RCC 7860 (cell line): ENCODE data around the gene ARHGEF3.
A peak's percentile ranks its signal among the peaks of the same experiment; 100 is the strongest.

Experiments
- DNase-seq: peaks from one replicate; pipeline ENCODE4 v3.0.0-alpha.2; 2015; ENCODE audit warnings: low spot score
- FAIRE-seq: peaks from 2 replicates; lab custom pipeline; 2012; peaks lifted over from hg19 to GRCh38; lab: Jason Lieb, UNC

The ARHGEF3 gene

GRCh38 chr3:56801662-56802377 is at the start of gene ARHGEF3:
Gene ARHGEF3 (minus strand): TSS chr3:56801949. CDS start chr3:56801798, 151 bp downstream.
- DNase-seq (peak; percentile 26), FAIRE-seq (no peak)

GRCh38 chr3:56849698-56850097 is 47.9 kb upstream of the ARHGEF3 start:
- DNase-seq (no peak), FAIRE-seq (no peak)

GRCh38 chr3:56845505-56845904 is 43.8 kb upstream of the ARHGEF3 start:
- no peak for FAIRE-seq

GRCh38 chr3:56844536-56844935 is 42.8 kb upstream of the ARHGEF3 start:
- FAIRE-seq: no peak

More at GRCh38 chr3:56845505-56845904, 43.8 kb upstream of the ARHGEF3 start:
- no peak for DNase-seq

GRCh38 chr3:56839784-56840715 is 38.3 kb upstream of the ARHGEF3 start:
- FAIRE-seq (peak; percentile 67), DNase-seq (peak; percentile 65)

More at GRCh38 chr3:56844536-56844935, 42.8 kb upstream of the ARHGEF3 start:
- DNase-seq: no peak

GRCh38 chr3:56838448-56838847 is 36.7 kb upstream of the ARHGEF3 start:
- no peak for DNase-seq
- no peak for FAIRE-seq

- FAIRE-seq: peak; percentile 76
- DNase-seq: peak; percentile 76
Measured at GRCh38 chr3:56837196-56837955, 35.6 kb upstream of the ARHGEF3 start.

- FAIRE-seq (peak; percentile 63), DNase-seq (no peak)
Measured at GRCh38 chr3:56836276-56837163, 34.8 kb upstream of the ARHGEF3 start.

GRCh38 chr3:56835650-56836227 is 34.0 kb upstream of the ARHGEF3 start:
- FAIRE-seq (peak; percentile 55), DNase-seq (peak; percentile 6)

- FAIRE-seq: no peak
Measured at GRCh38 chr3:56833536-56833935, 31.8 kb upstream of the ARHGEF3 start.

GRCh38 chr3:56833022-56833421 is 31.3 kb upstream of the ARHGEF3 start:
- DNase-seq (no peak), FAIRE-seq (no peak)

More at GRCh38 chr3:56833536-56833935, 31.8 kb upstream of the ARHGEF3 start:
- DNase-seq: no peak

GRCh38 chr3:56831572-56831971 is 29.8 kb upstream of the ARHGEF3 start:
- FAIRE-seq (no peak), DNase-seq (no peak)

- no peak for DNase-seq
- no peak for FAIRE-seq
Measured at GRCh38 chr3:56830884-56831283, 29.1 kb upstream of the ARHGEF3 start.

GRCh38 chr3:56829533-56829932 is 27.8 kb upstream of the ARHGEF3 start:
- DNase-seq: no peak
- no peak for FAIRE-seq

GRCh38 chr3:56826831-56827722 is 25.3 kb upstream of the ARHGEF3 start:
- DNase-seq (no peak), FAIRE-seq (no peak)

GRCh38 chr3:56825567-56826438 is 24.1 kb upstream of the ARHGEF3 start:
- DNase-seq (no peak), FAIRE-seq (no peak)

- no peak for DNase-seq
- FAIRE-seq: no peak
Measured at GRCh38 chr3:56823984-56824703, 22.4 kb upstream of the ARHGEF3 start.
